HEK293T (cell line): ENCODE data around the gene ARHGAP30.
"Not testable (repeated sequence)": the region's sequence is repeated elsewhere in the genome, so short reads cannot be mapped to it uniquely, and the experiment has no call there.

Experiments
- BHLHE40 ChIP-seq: fragments of 450-650 bp; IDR thresholded peaks from 2 replicates; pipeline ENCODE4 v1.6.1; 2016; ENCODE audit warnings: mild to moderate bottlenecking, moderate library complexity, borderline replicate concordance
- FOXK2 ChIP-seq: fragments of 450-650 bp; IDR thresholded peaks from 2 replicates; pipeline ENCODE4 v1.6.1; 2016; ENCODE audit warnings: mild to moderate bottlenecking
- NFRKB ChIP-seq: fragments of 450-650 bp; IDR thresholded peaks from 2 replicates; pipeline ENCODE4 v1.6.1; 2016; ENCODE audit warnings: mild to moderate bottlenecking, moderate library complexity
- SP1 ChIP-seq: fragments of 450-650 bp; IDR thresholded peaks from 2 replicates; pipeline ENCODE4 v1.6.1; 2017
- SUZ12 ChIP-seq: fragments of 450-650 bp; IDR thresholded peaks from 2 replicates; pipeline ENCODE4 v1.6.1; 2016; ENCODE audit warnings: mild to moderate bottlenecking
- ZNF384 ChIP-seq: fragments of 450-650 bp; IDR thresholded peaks from 2 replicates; pipeline ENCODE4 v1.6.1; 2016
- TF ChIP-seq, protein P1 (sequence below): fragments of 450-650 bp; IDR thresholded peaks from 2 replicates; pipeline ENCODE4 v1.6.1; 2016

DNA sequence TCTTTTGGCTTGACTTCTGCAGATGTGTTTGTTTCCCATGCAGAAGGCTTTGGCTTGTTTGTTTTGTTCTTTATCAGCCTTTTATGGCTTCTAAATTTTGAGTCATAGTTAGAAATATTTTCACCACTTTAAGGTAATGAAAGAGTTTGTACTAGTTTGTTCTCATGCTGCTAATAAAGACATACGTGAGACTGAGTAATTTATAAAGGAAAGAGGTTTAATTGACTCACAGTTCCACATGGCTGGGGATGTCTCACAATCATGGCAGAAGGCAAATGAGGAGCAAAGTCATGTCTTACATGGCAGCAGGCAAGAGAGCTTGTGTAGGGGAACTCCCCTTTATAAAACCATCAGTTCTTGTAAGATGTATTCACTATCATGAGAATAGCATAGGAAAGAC is 42.7 kb downstream of the ARHGAP30 start:
- not testable (repeated sequence) for TF ChIP-seq FOXK2, SP1, BHLHE40, SUZ12, ZNF384, NFRKB
- TF ChIP-seq, protein P1, sequence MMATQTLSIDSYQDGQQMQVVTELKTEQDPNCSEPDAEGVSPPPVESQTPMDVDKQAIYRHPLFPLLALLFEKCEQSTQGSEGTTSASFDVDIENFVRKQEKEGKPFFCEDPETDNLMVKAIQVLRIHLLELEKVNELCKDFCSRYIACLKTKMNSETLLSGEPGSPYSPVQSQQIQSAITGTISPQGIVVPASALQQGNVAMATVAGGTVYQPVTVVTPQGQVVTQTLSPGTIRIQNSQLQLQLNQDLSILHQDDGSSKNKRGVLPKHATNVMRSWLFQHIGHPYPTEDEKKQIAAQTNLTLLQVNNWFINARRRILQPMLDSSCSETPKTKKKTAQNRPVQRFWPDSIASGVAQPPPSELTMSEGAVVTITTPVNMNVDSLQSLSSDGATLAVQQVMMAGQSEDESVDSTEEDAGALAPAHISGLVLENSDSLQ, result not testable (repeated sequence)
